NCI-H1694 (cell line): ENCODE measurements around the gene AURKAIP1.
"Not testable (repeated sequence)": the region's sequence is repeated elsewhere in the genome, so short reads cannot be mapped to it uniquely, and the experiment has no call there.

ENCODE experiments used
- DNase-seq: peaks from one replicate; lab custom pipeline; 2025; lab: John Stamatoyannopoulos, UW

AURKAIP1 gene

DNA sequence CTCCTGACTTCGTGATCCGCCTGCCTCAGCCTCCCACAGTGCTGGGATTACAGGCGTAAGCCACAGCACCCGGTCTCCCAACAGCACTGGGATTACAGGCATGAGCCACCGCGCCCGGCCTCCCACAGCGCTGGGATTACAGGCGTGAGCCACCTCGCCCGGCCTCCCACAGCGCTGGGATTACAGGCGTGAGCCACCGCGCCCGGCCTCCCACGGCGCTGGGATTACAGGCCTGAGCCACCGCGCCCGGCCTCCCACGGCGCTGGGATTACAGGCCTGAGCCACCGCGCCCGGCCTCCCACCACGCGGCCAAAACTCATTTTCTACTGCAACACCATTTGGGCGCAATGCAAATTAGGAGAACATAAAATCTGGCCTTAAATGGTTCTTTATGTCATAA is 10.3 kb upstream of the AURKAIP1 start:
- DNase-seq, result not testable (repeated sequence)

- no peak for DNase-seq
Measured at GRCh38 chr1:1381294-1381693, 6.3 kb upstream of the AURKAIP1 start.

DNA sequence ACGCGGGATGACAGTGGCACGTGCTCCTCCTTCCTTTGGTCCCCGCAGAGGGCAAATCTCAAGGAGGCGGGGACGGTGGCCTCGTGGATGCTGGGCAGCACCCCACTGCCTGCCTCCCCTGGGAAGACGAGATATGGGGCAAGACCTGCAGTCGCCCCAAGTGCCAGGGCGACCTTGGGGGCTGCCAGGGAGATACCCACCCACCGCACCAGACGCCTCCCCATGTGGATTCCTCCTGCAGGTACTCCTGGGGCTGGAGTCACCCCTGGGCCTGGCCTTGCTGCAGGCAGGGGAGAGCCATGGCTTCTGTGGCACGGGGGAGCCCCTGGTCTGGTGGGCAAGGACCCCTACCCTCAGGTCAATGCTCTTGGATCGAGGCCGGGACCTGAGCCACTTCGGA is 5.9 kb upstream of the AURKAIP1 start:
- no peak for DNase-seq

- no peak for DNase-seq
Measured at GRCh38 chr1:1377540-1378205, 2.7 kb upstream of the AURKAIP1 start.

GRCh38 chr1:1376551-1377226 is 1.7 kb upstream of the AURKAIP1 start:
- no peak for DNase-seq

- no peak for DNase-seq
Measured at GRCh38 chr1:1374589-1374928, 448 bp downstream of the AURKAIP1 start.

DNA sequence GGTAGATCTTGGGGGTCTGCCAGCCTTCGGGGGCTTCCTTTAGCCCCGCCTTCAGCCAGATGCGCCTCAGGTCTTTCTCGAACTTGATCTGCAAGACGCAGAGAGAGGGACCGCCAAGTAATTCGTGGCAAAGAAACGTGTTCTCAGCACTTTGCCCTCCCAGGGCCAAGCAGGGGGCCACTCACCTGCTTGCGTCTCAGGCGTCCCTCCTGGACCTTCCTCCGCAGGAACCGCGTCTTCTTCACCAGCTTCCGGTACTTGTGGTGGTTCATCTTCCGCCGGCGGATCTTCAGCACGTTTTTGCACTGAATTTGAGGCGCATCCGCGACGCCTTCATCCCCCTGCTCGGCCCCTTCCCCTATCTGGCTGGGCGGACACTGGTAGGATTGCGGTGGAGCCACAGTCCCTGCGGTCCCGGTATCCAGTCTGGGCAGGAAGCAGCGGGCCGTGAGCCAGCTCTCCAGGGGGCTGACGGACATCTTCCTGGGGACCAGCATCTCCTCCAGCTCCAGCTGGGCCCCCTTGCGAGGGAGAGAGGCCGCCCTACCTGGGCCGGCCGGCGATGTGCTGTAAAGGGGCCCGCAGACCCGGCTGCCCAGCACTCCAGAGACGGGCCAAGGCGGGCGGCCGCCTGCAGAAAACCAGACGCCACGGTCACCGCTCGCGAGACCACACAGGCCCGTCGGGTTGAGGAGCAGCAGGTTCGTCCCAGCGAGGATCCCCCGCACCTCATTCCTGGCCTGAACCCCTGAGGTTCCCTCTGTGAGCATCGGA is 1.0 kb downstream of the AURKAIP1 start:
- no peak for DNase-seq

DNA sequence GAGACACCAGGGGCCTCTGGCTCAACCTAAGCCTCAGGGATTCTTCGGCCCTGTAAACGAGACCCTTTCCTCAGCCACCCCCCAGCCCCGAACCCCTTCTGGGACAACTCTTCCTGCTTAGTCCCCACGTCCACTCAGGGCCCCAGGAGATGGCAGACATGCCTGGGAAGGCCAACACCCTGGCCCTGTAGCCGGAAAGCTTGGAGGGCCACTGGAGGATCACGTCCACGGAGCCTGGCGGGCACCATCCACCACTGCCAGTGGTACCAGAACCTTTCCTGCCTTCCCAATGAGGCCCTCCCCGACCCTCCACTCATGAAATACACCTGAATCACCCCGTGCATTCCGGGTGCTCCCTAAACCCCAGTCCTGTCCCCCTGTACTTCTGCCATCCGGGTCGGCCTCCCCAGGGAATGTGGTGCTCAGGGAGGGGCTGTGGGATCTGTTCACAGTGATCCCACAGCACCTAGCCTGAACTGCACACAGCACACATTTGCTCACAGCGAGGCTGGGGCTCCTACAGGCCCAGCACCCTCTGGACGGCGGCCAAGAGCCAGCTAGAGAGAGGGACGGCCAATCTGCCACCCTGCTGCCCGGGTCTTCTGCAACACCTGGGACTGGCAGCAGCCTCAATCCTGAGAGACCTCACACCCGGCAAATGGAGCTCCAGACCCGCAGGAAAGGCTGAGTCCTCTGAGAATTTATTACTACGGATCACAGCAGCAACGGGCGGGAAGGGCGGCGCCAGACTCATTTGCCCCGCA is 1.8 kb downstream of the AURKAIP1 start:
- DNase-seq, result no peak

GRCh38 chr1:1371746-1372711 is 3.0 kb downstream of the AURKAIP1 start:
- peak; percentile 20 for DNase-seq

DNA sequence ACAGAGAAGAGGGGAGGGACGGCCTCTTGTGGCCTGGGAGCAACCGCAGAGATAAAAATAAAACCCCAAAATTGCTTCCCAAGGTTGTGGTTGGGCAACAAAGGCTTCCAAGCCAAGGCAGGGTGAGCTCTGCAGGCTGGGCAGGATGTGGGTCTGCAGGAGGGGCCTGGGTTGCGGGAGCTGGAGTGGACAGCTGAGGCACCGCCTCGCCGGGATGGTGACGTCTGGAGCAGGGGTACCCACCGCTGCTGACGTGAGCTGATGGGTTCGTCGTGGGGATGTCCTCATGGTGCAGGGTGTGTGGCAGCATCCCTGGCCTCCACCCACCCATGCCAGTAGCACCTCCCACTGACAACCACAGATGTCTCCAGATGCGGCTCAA is 3.7 kb downstream of the AURKAIP1 start:
- no peak for DNase-seq

- no peak for DNase-seq
Measured at GRCh38 chr1:1370771-1371300, 4.2 kb downstream of the AURKAIP1 start.

DNA sequence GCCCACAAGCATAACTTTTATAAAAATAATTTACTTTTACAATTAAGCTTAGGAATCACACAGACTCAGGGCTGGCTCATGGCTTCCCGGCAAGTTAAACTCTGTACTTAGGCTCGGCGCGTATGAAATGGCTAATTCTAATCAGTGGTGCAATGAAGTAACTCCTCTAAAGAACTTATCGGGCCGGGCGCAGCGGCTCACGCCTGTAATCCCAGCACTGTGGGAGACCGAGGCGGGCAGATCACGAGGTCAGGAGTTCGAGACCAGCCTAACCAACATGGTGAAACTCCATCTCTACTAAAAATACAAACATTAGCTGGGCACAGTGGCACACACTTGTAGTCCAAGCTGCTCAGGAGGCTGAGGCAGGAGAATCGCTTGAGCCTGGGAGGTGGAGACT is 4.9 kb downstream of the AURKAIP1 start:
- DNase-seq, result not testable (repeated sequence)

DNA sequence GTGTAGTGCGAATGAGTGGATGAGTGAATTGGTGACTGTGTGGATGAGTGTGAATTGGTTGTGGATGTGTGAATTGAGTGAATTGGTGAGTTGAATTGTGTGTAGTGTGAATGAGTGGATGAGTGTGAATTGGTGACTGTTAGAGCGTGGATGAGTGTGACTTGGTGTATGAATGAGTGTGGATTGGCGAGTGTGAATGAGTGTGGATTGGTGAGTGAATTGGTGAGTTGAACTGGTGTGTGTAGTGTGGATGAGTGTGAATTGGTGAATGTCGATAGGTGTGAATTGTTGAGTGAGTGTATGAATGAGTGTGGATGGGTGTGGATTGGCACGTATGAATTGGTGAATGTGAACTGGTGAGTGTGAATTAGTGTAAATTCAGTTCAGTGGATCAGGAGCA is 7.7 kb downstream of the AURKAIP1 start:
- no peak for DNase-seq

DNA sequence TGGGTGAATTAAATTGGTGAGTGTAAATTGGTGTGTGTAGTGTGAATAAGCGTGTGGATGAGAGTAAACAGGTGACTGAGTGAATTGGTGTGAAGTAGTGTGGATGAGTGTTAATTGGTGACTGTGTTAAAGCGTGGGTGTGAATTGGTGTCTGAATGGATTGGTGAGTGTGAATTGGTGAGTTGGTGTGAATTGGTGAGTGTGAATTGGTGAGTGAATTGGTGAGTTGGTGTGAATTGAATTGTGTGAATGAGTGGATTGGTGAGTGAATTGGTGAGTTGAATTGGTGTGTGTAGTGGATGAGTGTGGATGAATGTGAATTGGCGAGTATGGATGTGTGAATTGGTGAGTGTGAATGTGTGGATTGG is 8.3 kb downstream of the AURKAIP1 start:
- DNase-seq, result no peak

DNA sequence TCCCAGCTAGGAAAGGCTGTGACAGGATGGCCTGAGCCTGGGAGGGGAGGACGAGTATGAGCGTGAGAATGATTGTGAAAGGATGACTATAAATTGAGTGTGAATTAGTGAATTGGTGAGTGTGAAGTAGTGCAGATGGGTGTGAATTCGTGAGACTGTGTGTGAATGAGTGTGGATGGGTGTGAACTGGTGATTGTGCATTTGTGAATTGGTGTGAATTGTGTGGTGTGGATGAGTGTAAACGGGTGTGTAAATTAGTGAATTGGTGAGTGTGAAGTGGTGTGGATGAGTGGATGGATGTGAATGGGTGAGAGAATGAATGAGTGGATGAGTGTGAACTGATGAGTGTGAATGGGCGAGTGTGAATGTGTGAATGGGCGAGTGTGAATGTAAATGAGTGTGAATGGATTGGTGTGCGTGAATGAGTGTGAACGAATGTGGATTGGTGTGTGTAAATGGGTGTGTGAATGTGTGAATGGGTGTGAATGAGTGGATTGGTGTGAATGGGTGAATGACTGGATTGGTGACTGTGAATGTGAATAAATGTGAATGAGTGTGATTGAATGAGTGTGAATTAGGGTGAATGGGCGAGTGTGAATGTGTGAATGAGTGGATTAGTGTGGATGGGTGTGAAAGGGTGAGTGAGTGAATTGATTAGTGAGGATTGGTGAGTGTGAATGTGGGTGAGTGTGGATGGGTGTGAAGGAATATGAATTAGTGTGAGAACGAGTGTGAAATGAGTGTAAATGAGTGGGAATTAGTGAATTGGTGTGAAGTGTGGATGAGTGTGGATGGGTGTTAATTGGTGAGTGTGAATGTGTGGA is 8.9 kb downstream of the AURKAIP1 start:
- no peak for DNase-seq

- DNase-seq, result no peak
Measured at GRCh38 chr1:1364266-1364665, 10.7 kb downstream of the AURKAIP1 start.

DNA sequence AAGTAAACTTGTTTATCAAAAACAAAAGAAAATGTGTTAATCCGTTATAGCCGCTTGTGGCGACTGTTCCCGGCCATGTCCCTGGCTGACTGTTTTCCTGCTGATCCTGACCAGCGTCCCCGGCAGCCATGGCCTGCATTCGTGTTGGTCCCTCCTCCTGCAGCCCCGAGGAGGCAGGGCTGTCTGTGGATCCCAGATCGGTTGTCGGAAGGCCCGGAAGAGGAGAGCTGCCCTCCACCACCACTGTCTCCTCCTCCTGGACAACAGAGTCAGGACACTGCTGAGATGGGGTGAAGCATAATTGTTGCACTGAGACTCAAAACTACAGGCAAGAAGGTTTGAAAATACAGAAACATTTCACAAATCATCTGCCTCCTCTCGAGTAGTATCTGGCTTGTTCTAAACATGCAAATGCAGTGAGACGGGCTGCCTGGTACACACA is 13.0 kb downstream of the AURKAIP1 start:
- no peak for DNase-seq

- no peak for DNase-seq
Measured at GRCh38 chr1:1361233-1361981, 13.6 kb downstream of the AURKAIP1 start.

- no peak for DNase-seq
Measured at GRCh38 chr1:1360506-1361169, 14.4 kb downstream of the AURKAIP1 start.
